SK-N-SH (cell line): ENCODE measurements around the gene YWHAE.

Experiments used
- EP300 ChIP-seq, 2 experiments: IDR thresholded peaks; 2 replicates each; pipeline versions ENCODE4 v1.4.0 to v1.6.1; 2012; ENCODE audit warnings: borderline replicate concordance in 1 of 2, low read depth in 1 of 2, low read length in 1 of 2
- FOSL2 ChIP-seq: IDR thresholded peaks from 2 replicates; pipeline ENCODE4 v1.4.0; 2012; ENCODE audit warnings: low read depth, mild to moderate bottlenecking, moderate library complexity, borderline replicate concordance
- GABPA ChIP-seq: IDR thresholded peaks from 2 replicates; pipeline ENCODE4 v1.4.0; 2012; ENCODE audit warnings: low read depth, mild to moderate bottlenecking
- JUND ChIP-seq: IDR thresholded peaks from 2 replicates; pipeline ENCODE4 v1.4.0; 2012
- MEF2A ChIP-seq: IDR thresholded peaks from 2 replicates; pipeline ENCODE4 v1.4.0; 2012; ENCODE audit warnings: low read depth, borderline replicate concordance
- NRF1 ChIP-seq: IDR thresholded peaks from 2 replicates; pipeline ENCODE4 v1.6.1; 2012; ENCODE audit warnings: low read depth, mild to moderate bottlenecking, low read length
- REST ChIP-seq: IDR thresholded peaks from 2 replicates; pipeline ENCODE4 v1.6.1; 2012; ENCODE audit warnings: mild to moderate bottlenecking, low read depth, low read length, moderate library complexity
- USF2 ChIP-seq: fragments of 150-350 bp; IDR thresholded peaks from 2 replicates; pipeline ENCODE4 v1.6.1; 2017; ENCODE audit warnings: antibody characterized with exemption, low read length, low read depth, borderline replicate concordance
- YY1 ChIP-seq: IDR thresholded peaks from 2 replicates; pipeline ENCODE4 v1.4.0; 2012; ENCODE audit warnings: low read depth, mild to moderate bottlenecking
- TF ChIP-seq, protein P1 (sequence below): fragments of 200-600 bp; sonication (generic); IDR thresholded peaks from 2 replicates; pipeline ENCODE4 v1.6.1; 2017; ENCODE audit warnings: antibody characterized with exemption, mild to moderate bottlenecking, moderate library complexity

GRCh38 chr17:1446201-1446600, 46.2 kb upstream of the YWHAE start:
- TF ChIP-seq MEF2A (no peak), EP300 (IDR thresholded peaks at IDR 0.05; ENCODE audit: borderline replicate concordance in 1 of 2, low read depth in 1 of 2, low read length in 1 of 2) (no peak), USF2 (no peak), YY1 (no peak), JUND (no peak), REST (no peak), NRF1 (no peak), FOSL2 (no peak), GABPA (no peak)
- TF ChIP-seq, protein P1, sequence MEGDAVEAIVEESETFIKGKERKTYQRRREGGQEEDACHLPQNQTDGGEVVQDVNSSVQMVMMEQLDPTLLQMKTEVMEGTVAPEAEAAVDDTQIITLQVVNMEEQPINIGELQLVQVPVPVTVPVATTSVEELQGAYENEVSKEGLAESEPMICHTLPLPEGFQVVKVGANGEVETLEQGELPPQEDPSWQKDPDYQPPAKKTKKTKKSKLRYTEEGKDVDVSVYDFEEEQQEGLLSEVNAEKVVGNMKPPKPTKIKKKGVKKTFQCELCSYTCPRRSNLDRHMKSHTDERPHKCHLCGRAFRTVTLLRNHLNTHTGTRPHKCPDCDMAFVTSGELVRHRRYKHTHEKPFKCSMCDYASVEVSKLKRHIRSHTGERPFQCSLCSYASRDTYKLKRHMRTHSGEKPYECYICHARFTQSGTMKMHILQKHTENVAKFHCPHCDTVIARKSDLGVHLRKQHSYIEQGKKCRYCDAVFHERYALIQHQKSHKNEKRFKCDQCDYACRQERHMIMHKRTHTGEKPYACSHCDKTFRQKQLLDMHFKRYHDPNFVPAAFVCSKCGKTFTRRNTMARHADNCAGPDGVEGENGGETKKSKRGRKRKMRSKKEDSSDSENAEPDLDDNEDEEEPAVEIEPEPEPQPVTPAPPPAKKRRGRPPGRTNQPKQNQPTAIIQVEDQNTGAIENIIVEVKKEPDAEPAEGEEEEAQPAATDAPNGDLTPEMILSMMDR = no peak
